Breast epithelium (tissue), 4 donors: ENCODE measurements around the gene FHL1. TPM values are rescaled to one million over a fixed set of nuclear protein-coding genes. Genes with fewer than 3 reads are reported as not detected.

Experiments
- DNase-seq, 2 donors: peaks; one replicate each; pipeline ENCODE4 v3.0.0-alpha.2; 2019; ENCODE audit warnings: low spot score in 2 of 2
- H3K27ac ChIP-seq, 2 donors: fragments of 200-600 bp; sonication (generic) in 1 of 2; one replicate each; pipeline ENCODE4 v1.5.1; 2016 to 2019; ENCODE audit warnings: mild to moderate bottlenecking in 1 of 2
- H3K27me3 ChIP-seq, 2 donors: fragments of 200-600 bp; sonication (generic) in 1 of 2; one replicate each; pipeline versions ENCODE4 v1.5.1 to v1.6.0; 2017 to 2019; ENCODE audit warnings: control low read depth in 1 of 2, mild to moderate bottlenecking in 1 of 2
- H3K36me3 ChIP-seq: fragments of 200-600 bp; one replicate; pipeline ENCODE4 v1.5.1; 2019
- H3K4me1 ChIP-seq, 2 donors: fragments of 200-600 bp; sonication (generic); one replicate each; pipeline ENCODE4 v1.5.1; 2016 to 2019; ENCODE audit warnings: control low read depth in 1 of 2
- H3K4me3 ChIP-seq, 3 donors: fragments of 200-600 bp; sonication (generic); 1 replicate in 2 of 3; 2 replicates in 1 of 3; pipeline ENCODE4 v1.5.1; 2016 to 2019; ENCODE audit warnings: mild to moderate bottlenecking in 3 of 3, moderate library complexity in 2 of 3
- H3K9me3 ChIP-seq, 2 donors: fragments of 200-600 bp; sonication (generic) in 1 of 2; one replicate each; pipeline ENCODE4 v1.5.1; 2016 to 2019; ENCODE audit warnings: control low read depth in 1 of 2
- POLR2A ChIP-seq: fragments of 450-650 bp; IDR thresholded peaks from one replicate; pipeline ENCODE4 v1.6.1; 2016; ENCODE audit warnings: antibody characterized with exemption, mild to moderate bottlenecking, moderate library complexity
- POLR2AphosphoS5 ChIP-seq, 3 donors: sonication (generic); formaldehyde crosslinking; IDR thresholded peaks; one replicate each; pipeline ENCODE4 v1.6.1; 2017; ENCODE audit warnings: antibody characterized with exemption in 3 of 3
- intact Hi-C: fragments of 100-400 bp; cut with DNase I; formaldehyde crosslinking; loops from one replicate; pipeline ENCODE4 v1.15.1; 2023; ENCODE audit warnings: low total_unique reads
- total RNA-seq, 3 donors: library from RNA; depleted of rRNA; stranded (reverse); fragments of >200 nt; gene quantifications; one replicate each; pipeline ENCODE4 v1.1.0, GENCODE V29; 2016
- TF ChIP-seq, protein P1 (sequence below), 3 donors: fragments of 450-650 bp; IDR thresholded peaks; one replicate each; pipeline ENCODE4 v1.5.1; 2016 to 2017; ENCODE audit warnings: antibody characterized with exemption in 3 of 3, mild to moderate bottlenecking in 3 of 3, moderate library complexity in 3 of 3

The FHL1 gene
- total RNA-seq, 3 donors from 2014 or later: 299 to 1,250 (median 654) TPM

DNA sequence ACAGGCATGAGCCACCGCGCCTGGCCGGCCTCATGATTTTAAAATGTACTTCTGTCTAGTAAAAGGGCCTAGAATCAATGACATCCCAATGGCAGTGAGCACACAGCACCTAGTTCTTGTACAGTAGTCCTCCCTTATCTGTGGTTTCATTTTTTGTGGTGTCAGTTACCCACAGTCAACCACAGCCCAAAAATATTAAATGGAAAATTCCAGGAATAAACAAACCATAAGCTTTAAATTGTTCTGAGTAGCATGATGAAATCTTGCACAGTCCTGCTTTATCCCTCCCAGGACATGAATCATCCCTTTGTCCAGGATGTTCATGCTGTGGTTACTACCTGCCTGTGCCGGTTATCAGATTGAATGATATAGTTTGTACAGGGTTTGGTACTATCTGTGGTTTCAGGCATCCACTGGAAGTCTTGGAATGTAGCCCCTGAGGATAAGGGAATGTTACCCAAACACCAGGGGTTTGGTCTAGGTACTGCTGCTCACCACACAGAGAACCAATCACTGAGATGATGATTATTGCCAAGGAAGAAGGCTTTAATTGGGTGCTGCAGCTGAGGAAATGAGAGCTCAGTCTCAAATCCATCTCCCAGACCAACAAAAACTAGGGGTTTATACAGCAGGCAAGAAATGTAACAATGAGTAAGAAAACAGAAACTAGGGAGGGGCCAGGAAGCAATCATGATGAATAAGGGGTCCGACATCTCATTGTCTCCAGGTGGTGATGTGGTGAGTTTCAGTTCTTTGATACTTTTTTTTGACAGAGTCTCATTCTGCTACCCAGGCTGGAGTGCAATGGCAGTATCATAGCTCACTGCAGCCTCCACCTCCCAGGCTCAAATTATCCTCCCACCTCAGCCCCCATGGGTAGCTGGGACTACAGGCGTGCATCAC lies 16.2 kb upstream of the FHL1 start:
- Histone ChIP-seq H3K4me3 (no peak overlapping the region), H3K36me3 (no peaks in the 10 kb centered on the region), H3K9me3 (no peaks in the 10 kb centered on the region), H3K27me3 (peaks cover 0 to 39% of the 10 kb centered on the region in 2 donors), H3K4me1 (no peaks in the 10 kb centered on the region), H3K27ac (peak overlapping the region in 1 of 2 donors; percentile 38)
- intact Hi-C loops: no loop called here
- DNase-seq: no peak
- TF ChIP-seq, protein P1, sequence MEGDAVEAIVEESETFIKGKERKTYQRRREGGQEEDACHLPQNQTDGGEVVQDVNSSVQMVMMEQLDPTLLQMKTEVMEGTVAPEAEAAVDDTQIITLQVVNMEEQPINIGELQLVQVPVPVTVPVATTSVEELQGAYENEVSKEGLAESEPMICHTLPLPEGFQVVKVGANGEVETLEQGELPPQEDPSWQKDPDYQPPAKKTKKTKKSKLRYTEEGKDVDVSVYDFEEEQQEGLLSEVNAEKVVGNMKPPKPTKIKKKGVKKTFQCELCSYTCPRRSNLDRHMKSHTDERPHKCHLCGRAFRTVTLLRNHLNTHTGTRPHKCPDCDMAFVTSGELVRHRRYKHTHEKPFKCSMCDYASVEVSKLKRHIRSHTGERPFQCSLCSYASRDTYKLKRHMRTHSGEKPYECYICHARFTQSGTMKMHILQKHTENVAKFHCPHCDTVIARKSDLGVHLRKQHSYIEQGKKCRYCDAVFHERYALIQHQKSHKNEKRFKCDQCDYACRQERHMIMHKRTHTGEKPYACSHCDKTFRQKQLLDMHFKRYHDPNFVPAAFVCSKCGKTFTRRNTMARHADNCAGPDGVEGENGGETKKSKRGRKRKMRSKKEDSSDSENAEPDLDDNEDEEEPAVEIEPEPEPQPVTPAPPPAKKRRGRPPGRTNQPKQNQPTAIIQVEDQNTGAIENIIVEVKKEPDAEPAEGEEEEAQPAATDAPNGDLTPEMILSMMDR (IDR thresholded peaks at IDR 0.05): no peak
- TF ChIP-seq POLR2A (no peak), POLR2AphosphoS5 (IDR thresholded peaks at IDR 0.05) (no peak)

DNA sequence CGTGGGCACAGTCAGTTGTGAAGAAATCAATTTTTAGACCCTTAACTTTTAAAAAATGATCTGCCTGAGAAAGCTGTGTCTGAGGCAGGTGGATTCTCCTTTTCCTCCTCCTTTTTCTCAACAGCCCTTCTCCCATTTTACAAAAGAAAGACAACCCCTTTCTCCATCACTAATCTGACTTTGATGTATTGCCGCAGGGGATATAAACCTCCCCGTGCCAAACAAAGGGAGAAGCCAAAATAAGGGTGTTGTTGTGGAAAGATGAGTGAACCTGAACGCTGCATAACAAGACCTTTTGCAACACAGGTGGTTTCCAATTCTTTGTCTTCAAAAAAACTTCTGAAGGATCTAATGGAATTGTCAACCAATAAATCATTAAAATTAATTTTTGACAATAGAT lies 8.4 kb upstream of the FHL1 start:
- Histone ChIP-seq H3K27ac (no peak overlapping the region), H3K27me3 (peaks cover 0 to 26% of the 10 kb centered on the region in 2 donors), H3K9me3 (no peaks in the 10 kb centered on the region), H3K36me3 (no peaks in the 10 kb centered on the region), H3K4me1 (no peaks in the 10 kb centered on the region), H3K4me3 (no peak overlapping the region)
- intact Hi-C loops: no loop called here
- no peak for TF ChIP-seq POLR2AphosphoS5 (IDR thresholded peaks at IDR 0.05)
- TF ChIP-seq, protein P1 (IDR thresholded peaks at IDR 0.05): no peak
- TF ChIP-seq POLR2A: no peak
- no peak for DNase-seq

DNA sequence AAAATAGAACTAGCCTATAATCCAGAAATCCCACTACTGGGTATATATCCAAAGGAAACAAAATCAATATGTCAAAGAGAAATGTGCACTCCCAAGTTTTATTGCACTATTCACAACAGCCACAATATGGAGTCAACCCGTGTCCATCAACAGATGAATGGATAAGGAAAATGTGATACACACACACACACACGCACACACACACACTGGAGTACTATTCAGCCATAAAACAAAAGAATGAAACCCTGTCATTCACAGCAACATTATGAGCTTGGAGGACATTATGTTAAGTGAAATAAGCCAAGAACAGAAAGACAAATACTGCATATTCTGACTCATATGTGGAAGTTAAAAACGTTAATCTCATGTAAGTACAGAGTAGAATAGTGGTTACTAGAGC lies 5.8 kb upstream of the FHL1 start:
- TF ChIP-seq, protein P1 (IDR thresholded peaks at IDR 0.05): no peak
- intact Hi-C loops: no loop called here

DNA sequence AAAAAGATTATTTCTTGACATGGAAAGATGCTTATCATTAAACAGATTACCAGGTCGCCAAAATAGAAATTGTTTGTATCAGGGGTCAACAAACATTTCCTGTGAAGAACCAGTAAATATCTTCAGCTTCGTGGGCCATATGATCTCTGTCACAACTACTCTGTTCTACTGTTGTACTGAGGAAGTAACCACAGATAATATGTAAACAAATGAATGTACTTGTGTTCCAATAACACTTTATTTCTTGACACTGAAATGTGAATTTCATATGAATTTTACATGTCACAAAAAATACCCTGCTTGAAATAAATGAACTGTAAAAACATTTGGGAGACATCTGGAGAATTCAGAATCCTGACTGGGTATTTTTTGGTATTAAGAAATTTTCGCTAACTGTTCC lies 4.7 kb upstream of the FHL1 start:
- TF ChIP-seq, protein P1 (IDR thresholded peaks at IDR 0.05): no peak
- TF ChIP-seq POLR2AphosphoS5 (IDR thresholded peaks at IDR 0.05) (no peak), POLR2A (no peak)
- intact Hi-C loops: no loop called here
- Histone ChIP-seq H3K4me1 (no peaks in the 10 kb centered on the region), H3K27ac (no peak overlapping the region), H3K36me3 (no peaks in the 10 kb centered on the region), H3K4me3 (no peak overlapping the region), H3K9me3 (no peaks in the 10 kb centered on the region), H3K27me3 (peaks cover 0 to 35% of the 10 kb centered on the region in 2 donors)
- no peak for DNase-seq

More for the DNA sequence above, 5.8 kb upstream of the FHL1 start:
- no peaks in the 10 kb centered on the region for H3K4me1 ChIP-seq
- DNase-seq: no peak
- H3K36me3 ChIP-seq: no peaks in the 10 kb centered on the region
- H3K27ac ChIP-seq: no peak overlapping the region
- H3K4me3 ChIP-seq: no peak overlapping the region
- H3K27me3 ChIP-seq: peaks cover 0 to 31% of the 10 kb centered on the region in 2 donors
- H3K9me3 ChIP-seq: no peaks in the 10 kb centered on the region

DNA sequence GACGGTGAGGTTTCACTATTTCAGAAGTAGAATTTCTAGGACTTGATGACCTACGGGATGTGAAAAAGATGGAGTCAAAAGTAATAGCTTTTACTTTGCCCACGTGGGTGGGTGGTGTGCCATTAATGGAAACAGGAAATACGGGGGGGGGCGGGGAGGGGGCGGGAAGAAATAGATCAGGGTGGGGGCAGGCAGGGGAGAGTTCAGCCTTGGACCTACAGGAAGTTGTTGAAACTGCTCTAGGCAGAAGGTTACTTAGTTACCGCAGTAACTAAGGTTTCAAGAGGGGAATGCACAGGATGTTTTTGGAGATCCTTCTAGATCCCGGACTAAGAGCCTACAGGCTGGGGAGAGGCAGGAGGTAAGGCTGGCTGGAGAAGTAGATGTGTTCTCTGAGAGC lies 3.6 kb upstream of the FHL1 start:
- Histone ChIP-seq H3K27ac (no peak overlapping the region), H3K4me1 (no peaks in the 10 kb centered on the region), H3K4me3 (no peak overlapping the region), H3K36me3 (no peaks in the 10 kb centered on the region), H3K27me3 (peaks cover 0 to 41% of the 10 kb centered on the region in 2 donors), H3K9me3 (no peaks in the 10 kb centered on the region)
- TF ChIP-seq POLR2AphosphoS5 (IDR thresholded peaks at IDR 0.05) (no peak), POLR2A (no peak)
- TF ChIP-seq, protein P1 (IDR thresholded peaks at IDR 0.05): no peak
- no peak for DNase-seq
- intact Hi-C loops: no loop called here
